DOHH2 (cell line): ENCODE data around the gene FAM76B.

Source experiments
- H3F3A ChIP-seq: fragments of 200-600 bp; sonication (generic), shearing (Covaris generic); 2 replicates; pipeline ENCODE4 v1.6.0; 2016; ENCODE audit warnings: antibody characterized with exemption, mild to moderate bottlenecking; ENCODE audit not compliant: control insufficient read depth, insufficient read depth
- H3K27ac ChIP-seq: fragments of 200-600 bp; sonication (generic); 2 replicates; pipeline ENCODE4 v1.5.1; 2014; ENCODE audit warnings: low read depth, mild to moderate bottlenecking, low read length, moderate library complexity
- H3K27me3 ChIP-seq: fragments of 200-600 bp; sonication (generic); 2 replicates; pipeline ENCODE4 v1.6.1; 2014; ENCODE audit warnings: mild to moderate bottlenecking, low read length, mixed read lengths; ENCODE audit not compliant: control insufficient read depth
- H3K36me3 ChIP-seq: fragments of 200-600 bp; sonication (generic); 2 replicates; pipeline ENCODE4 v1.6.1; 2014; ENCODE audit warnings: mild to moderate bottlenecking, low read length, moderate library complexity, mixed read lengths; ENCODE audit not compliant: control insufficient read depth
- H3K4me1 ChIP-seq: fragments of 200-600 bp; sonication (generic); 2 replicates; pipeline ENCODE4 v1.6.1; 2014; ENCODE audit warnings: mild to moderate bottlenecking, low read length, mixed read lengths; ENCODE audit not compliant: control insufficient read depth
- H3K4me2 ChIP-seq: fragments of 200-600 bp; sonication (generic); 2 replicates; pipeline ENCODE4 v1.6.0; 2014; ENCODE audit warnings: mild to moderate bottlenecking, low read length, moderate library complexity
- H3K4me3 ChIP-seq: fragments of 200-600 bp; sonication (generic); 2 replicates; pipeline ENCODE4 v1.5.1; 2014; ENCODE audit warnings: mild to moderate bottlenecking, low read length, mixed read lengths
- H3K79me2 ChIP-seq: fragments of 200-600 bp; sonication (generic); 2 replicates; pipeline ENCODE4 v1.6.1; 2014; ENCODE audit warnings: mild to moderate bottlenecking, low read length, mixed read lengths; ENCODE audit not compliant: control insufficient read depth
- H3K9me2 ChIP-seq: fragments of 200-600 bp; sonication (generic); replicated peaks from 2 replicates; pipeline ENCODE4 v1.6.1; 2014; ENCODE audit warnings: mild to moderate bottlenecking, low read length, mixed read lengths; ENCODE audit not compliant: control insufficient read depth
- H3K9me3 ChIP-seq: fragments of 200-600 bp; sonication (generic); 2 replicates; pipeline ENCODE4 v1.6.1; 2014; ENCODE audit warnings: antibody characterized with exemption, low read length, mixed read lengths; ENCODE audit not compliant: control insufficient read depth, insufficient read depth
- H4K20me1 ChIP-seq: fragments of 200-600 bp; sonication (generic); 2 replicates; pipeline ENCODE4 v1.6.0; 2014; ENCODE audit warnings: low read depth, mild to moderate bottlenecking, antibody characterized with exemption, low read length, moderate library complexity; ENCODE audit not compliant: control insufficient read depth, insufficient read depth
- EZH2phosphoT487 ChIP-seq: fragments of 200-600 bp; sonication (generic); IDR thresholded peaks from 2 replicates; pipeline ENCODE4 v1.6.1; 2017; ENCODE audit warnings: borderline replicate concordance, mild to moderate bottlenecking, antibody characterized with exemption, low read length, moderate library complexity, mixed read lengths
- TF ChIP-seq, protein P1 (sequence below): fragments of 200-600 bp; sonication (generic); IDR thresholded peaks from one replicate; pipeline ENCODE4 v1.5.1; 2014; ENCODE audit warnings: antibody characterized with exemption, mild to moderate bottlenecking, low read depth, low read length; ENCODE audit not compliant: poor library complexity, severe bottlenecking

The FAM76B gene

DNA sequence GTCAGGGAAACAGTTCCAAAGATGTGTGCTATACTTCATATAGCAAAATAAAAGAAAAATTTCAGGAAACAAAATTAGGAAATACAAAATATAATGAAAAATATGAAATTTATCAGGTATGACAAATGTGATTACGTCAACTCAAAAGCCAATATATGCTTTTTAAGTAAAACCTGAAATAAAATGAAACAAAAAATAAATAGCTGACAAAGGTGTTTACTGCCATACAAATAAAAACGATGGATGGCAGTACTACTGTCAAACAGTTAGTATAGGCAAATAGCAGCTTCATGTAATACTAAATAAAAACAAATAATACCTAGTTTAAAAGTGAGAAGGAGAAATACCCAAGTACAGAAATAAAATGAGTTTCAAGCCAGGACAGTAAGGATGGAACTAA is 14.4 kb upstream of the FAM76B start:
- no peaks in the 10 kb centered on the region for H3K27me3 ChIP-seq
- no peaks in the 10 kb centered on the region for H4K20me1 ChIP-seq
- H3F3A ChIP-seq: no peaks in the 10 kb centered on the region
- no peaks in the 10 kb centered on the region for H3K4me1 ChIP-seq
- H3K36me3 ChIP-seq: peaks cover 72% of the 10 kb centered on the region
- no peaks in the 10 kb centered on the region for H3K9me2 ChIP-seq
- peaks cover 3% of the 10 kb centered on the region; the same call in 1 of the 2 replicates for H3K79me2 ChIP-seq
- TF ChIP-seq, protein P1, sequence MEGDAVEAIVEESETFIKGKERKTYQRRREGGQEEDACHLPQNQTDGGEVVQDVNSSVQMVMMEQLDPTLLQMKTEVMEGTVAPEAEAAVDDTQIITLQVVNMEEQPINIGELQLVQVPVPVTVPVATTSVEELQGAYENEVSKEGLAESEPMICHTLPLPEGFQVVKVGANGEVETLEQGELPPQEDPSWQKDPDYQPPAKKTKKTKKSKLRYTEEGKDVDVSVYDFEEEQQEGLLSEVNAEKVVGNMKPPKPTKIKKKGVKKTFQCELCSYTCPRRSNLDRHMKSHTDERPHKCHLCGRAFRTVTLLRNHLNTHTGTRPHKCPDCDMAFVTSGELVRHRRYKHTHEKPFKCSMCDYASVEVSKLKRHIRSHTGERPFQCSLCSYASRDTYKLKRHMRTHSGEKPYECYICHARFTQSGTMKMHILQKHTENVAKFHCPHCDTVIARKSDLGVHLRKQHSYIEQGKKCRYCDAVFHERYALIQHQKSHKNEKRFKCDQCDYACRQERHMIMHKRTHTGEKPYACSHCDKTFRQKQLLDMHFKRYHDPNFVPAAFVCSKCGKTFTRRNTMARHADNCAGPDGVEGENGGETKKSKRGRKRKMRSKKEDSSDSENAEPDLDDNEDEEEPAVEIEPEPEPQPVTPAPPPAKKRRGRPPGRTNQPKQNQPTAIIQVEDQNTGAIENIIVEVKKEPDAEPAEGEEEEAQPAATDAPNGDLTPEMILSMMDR: no peak
- no peak for TF ChIP-seq EZH2phosphoT487
- H3K9me3 ChIP-seq: no peaks in the 10 kb centered on the region
- no peak overlapping the region for H3K4me2 ChIP-seq
- no peak overlapping the region for H3K27ac ChIP-seq
- no peak overlapping the region for H3K4me3 ChIP-seq

- Histone ChIP-seq H3F3A (no peaks in the 10 kb centered on the region), H3K79me2 (peaks cover 13% of the 10 kb centered on the region), H3K9me3 (no peaks in the 10 kb centered on the region), H3K4me2 (no peak overlapping the region), H3K27ac (no peak overlapping the region), H3K4me3 (no peak overlapping the region), H3K4me1 (no peaks in the 10 kb centered on the region), H3K36me3 (peaks cover 73% of the 10 kb centered on the region), H4K20me1 (no peaks in the 10 kb centered on the region), H3K27me3 (no peaks in the 10 kb centered on the region), H3K9me2 (no peaks in the 10 kb centered on the region)
- TF ChIP-seq, protein P1: no peak
- TF ChIP-seq EZH2phosphoT487: no peak
Observed at GRCh38 chr11:95802806-95803205, 13.2 kb upstream of the FAM76B start.

GRCh38 chr11:95800438-95800837 is 10.9 kb upstream of the FAM76B start:
- Histone ChIP-seq H3K4me2 (no peak overlapping the region), H3K27ac (no peak overlapping the region), H4K20me1 (0 out of 2 replicates have a peak, but pooled peaks cover 2% of the 10 kb centered on the region), H3K27me3 (no peaks in the 10 kb centered on the region), H3K4me3 (no peak overlapping the region), H3K9me3 (no peaks in the 10 kb centered on the region), H3F3A (no peaks in the 10 kb centered on the region), H3K4me1 (no peaks in the 10 kb centered on the region), H3K79me2 (peaks cover 36% of the 10 kb centered on the region), H3K9me2 (no peaks in the 10 kb centered on the region), H3K36me3 (peaks cover 64% of the 10 kb centered on the region)
- TF ChIP-seq, protein P1: no peak
- no peak for TF ChIP-seq EZH2phosphoT487

- H3K9me3 ChIP-seq: no peaks in the 10 kb centered on the region
- no peak overlapping the region for H3K27ac ChIP-seq
- H3F3A ChIP-seq: no peaks in the 10 kb centered on the region
- no peaks in the 10 kb centered on the region for H3K9me2 ChIP-seq
- peaks cover 55% of the 10 kb centered on the region for H3K36me3 ChIP-seq
- no peaks in the 10 kb centered on the region for H3K4me1 ChIP-seq
- no peak for TF ChIP-seq EZH2phosphoT487
- TF ChIP-seq, protein P1: no peak
- H3K27me3 ChIP-seq: no peaks in the 10 kb centered on the region
- no peak overlapping the region for H3K4me3 ChIP-seq
- H4K20me1 ChIP-seq: 0 out of 2 replicates have a peak, but pooled peaks cover 2% of the 10 kb centered on the region
- H3K79me2 ChIP-seq: peaks cover 45% of the 10 kb centered on the region
- no peak overlapping the region for H3K4me2 ChIP-seq
Observed at GRCh38 chr11:95799546-95799945, 10.0 kb upstream of the FAM76B start.
